Endothelial cell (in vitro differentiated cells): ENCODE results near the gene TIMM10. TPM values are rescaled to one million over a fixed set of nuclear protein-coding genes. Genes with fewer than 3 reads are reported as not detected.

Source experiments
- DNase-seq: peaks from one replicate; pipeline ENCODE4 v3.0.0; 2021; ENCODE audit warnings: low spot score
- H3K27ac Mint-ChIP-seq: one replicate; pipeline ENCODE4 v1.8.0; 2021; ENCODE audit warnings: mixed read lengths, inconsistent platforms; ENCODE audit not compliant: unreplicated experiment
- H3K27me3 Mint-ChIP-seq: one replicate; pipeline ENCODE4 v1.8.0; 2021; ENCODE audit warnings: mild to moderate bottlenecking, moderate library complexity, mixed read lengths, inconsistent platforms; ENCODE audit not compliant: unreplicated experiment
- H3K36me3 Mint-ChIP-seq: one replicate; pipeline ENCODE4 v1.8.0; 2021; ENCODE audit warnings: mild to moderate bottlenecking, low read depth, mixed read lengths, inconsistent platforms; ENCODE audit not compliant: unreplicated experiment
- H3K4me1 Mint-ChIP-seq: one replicate; pipeline ENCODE4 v1.8.0; 2021; ENCODE audit warnings: mild to moderate bottlenecking, mixed read lengths, inconsistent platforms; ENCODE audit not compliant: unreplicated experiment
- H3K4me3 Mint-ChIP-seq: one replicate; pipeline ENCODE4 v1.8.0; 2021; ENCODE audit warnings: mild to moderate bottlenecking, mixed read lengths, inconsistent platforms; ENCODE audit not compliant: unreplicated experiment
- H3K9me3 Mint-ChIP-seq: one replicate; pipeline ENCODE4 v1.8.0; 2021; ENCODE audit warnings: mixed read lengths, inconsistent platforms; ENCODE audit not compliant: unreplicated experiment
- total RNA-seq: library from RNA; stranded (reverse); fragmentation: NEBNext Ultra II Directional; extraction: Animal tissue kit (Norgen Biotek cat#: 25700); gene quantifications from one replicate; pipeline ENCODE4 v1.2.1, GENCODE V29; 2021; ENCODE audit not compliant: unreplicated experiment
- TF ChIP-seq, protein P1 (sequence below): fragments of 200-600 bp; sonication (generic); IDR thresholded peaks from one replicate; pipeline ENCODE4 v1.5.0; 2021; ENCODE audit warnings: antibody characterized with exemption; ENCODE audit not compliant: unreplicated experiment

TIMM10 gene
- total RNA-seq, 1 donor from 2014 or later = 60.2 TPM

DNA sequence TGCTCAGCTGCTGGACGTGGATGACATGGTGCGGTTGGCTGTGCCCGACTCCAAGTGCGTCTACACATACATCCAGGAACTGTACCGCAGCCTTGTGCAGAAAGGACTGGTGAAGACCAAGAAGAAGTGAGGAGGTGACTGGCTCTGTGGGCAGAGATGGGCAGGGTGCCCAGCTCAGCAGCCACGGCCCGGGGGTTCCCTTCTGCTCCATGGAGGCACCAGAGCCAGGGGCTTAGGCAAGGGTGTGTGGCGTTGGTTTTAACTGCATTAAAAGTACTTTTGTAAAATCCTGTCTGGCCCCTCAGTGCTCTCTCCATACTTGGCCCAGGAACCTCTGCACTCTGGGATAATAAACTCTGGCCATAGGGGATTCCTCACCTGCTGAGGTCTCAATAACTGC, 19.4 kb upstream of the TIMM10 start:
- Mint-ChIP-seq H3K4me1 (no peaks in the 10 kb centered on the region), H3K4me3 (no peak overlapping the region), H3K36me3 (peaks cover 32% of the 10 kb centered on the region), H3K9me3 (no peaks in the 10 kb centered on the region), H3K27ac (no peak overlapping the region), H3K27me3 (peaks cover 4% of the 10 kb centered on the region)
- TF ChIP-seq, protein P1, sequence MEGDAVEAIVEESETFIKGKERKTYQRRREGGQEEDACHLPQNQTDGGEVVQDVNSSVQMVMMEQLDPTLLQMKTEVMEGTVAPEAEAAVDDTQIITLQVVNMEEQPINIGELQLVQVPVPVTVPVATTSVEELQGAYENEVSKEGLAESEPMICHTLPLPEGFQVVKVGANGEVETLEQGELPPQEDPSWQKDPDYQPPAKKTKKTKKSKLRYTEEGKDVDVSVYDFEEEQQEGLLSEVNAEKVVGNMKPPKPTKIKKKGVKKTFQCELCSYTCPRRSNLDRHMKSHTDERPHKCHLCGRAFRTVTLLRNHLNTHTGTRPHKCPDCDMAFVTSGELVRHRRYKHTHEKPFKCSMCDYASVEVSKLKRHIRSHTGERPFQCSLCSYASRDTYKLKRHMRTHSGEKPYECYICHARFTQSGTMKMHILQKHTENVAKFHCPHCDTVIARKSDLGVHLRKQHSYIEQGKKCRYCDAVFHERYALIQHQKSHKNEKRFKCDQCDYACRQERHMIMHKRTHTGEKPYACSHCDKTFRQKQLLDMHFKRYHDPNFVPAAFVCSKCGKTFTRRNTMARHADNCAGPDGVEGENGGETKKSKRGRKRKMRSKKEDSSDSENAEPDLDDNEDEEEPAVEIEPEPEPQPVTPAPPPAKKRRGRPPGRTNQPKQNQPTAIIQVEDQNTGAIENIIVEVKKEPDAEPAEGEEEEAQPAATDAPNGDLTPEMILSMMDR = no peak
- no peak for DNase-seq

DNA sequence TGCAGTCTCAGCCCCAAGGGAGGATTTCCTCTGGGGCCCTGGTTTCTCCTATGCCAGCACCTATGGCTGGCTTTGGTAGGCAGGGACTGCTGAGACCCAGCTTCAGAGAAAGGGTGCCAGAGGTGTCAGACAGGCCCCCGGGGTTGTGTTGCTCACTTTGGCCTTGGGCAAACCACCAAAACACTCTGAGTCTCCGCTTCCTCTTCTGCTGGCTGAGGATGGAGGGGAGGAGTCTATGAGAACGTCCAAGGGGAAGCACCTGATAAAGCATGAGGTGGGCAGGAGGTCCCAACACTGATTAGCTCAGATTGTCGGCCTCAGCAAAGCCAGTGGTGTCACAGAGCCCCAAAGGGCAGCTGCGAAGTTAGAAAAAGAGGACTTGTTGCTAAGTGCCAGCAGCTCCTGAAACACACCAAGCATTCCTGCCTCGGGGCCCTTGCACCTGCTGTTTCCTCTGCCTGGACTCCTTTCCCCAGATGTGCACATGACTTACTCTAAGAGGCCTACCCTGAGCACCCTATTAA, 17.4 kb upstream of the TIMM10 start:
- H3K4me1 Mint-ChIP-seq = peaks cover 2% of the 10 kb centered on the region
- H3K36me3 Mint-ChIP-seq = peaks cover 28% of the 10 kb centered on the region
- H3K27ac Mint-ChIP-seq = no peak overlapping the region
- TF ChIP-seq, protein P1 = no peak
- DNase-seq = no peak
- H3K27me3 Mint-ChIP-seq = peaks cover 4% of the 10 kb centered on the region
- no peak overlapping the region for H3K4me3 Mint-ChIP-seq
- no peaks in the 10 kb centered on the region for H3K9me3 Mint-ChIP-seq

DNA sequence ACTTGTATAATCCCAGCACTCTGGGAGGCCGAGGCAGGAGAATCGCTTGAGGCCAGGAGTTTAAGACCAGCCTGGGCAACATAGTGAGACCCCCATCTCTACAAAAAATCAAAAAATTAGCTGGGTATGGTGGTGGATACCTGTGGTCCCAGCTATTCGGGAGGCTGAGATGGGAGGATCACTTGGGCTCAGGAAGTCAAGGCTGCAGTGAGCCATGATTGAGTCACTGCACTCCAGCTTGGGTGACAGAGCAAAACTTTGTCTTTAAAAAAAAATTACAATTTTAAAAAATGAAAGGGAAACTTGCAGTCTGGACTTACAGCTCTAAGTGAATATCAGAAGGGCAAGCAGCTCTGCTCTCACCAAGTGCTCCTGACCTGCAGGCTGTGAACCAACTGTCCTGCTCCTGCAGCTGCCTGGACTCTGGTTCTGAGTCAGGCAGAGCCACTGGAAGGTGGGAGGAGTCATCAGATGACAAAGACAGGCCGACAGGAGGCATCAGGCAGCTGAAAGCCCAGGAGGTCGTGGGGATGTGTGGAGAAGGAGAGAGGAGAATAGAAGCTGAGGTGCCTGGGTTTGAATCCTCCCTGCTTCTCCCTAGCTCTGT, 16.4 kb upstream of the TIMM10 start:
- H3K36me3 Mint-ChIP-seq = peaks cover 26% of the 10 kb centered on the region
- no peak overlapping the region for H3K4me3 Mint-ChIP-seq
- H3K9me3 Mint-ChIP-seq = no peaks in the 10 kb centered on the region
- H3K27me3 Mint-ChIP-seq = peaks cover 4% of the 10 kb centered on the region
- DNase-seq = no peak
- H3K4me1 Mint-ChIP-seq = peaks cover 9% of the 10 kb centered on the region
- no peak overlapping the region for H3K27ac Mint-ChIP-seq
- TF ChIP-seq, protein P1 = no peak

DNA sequence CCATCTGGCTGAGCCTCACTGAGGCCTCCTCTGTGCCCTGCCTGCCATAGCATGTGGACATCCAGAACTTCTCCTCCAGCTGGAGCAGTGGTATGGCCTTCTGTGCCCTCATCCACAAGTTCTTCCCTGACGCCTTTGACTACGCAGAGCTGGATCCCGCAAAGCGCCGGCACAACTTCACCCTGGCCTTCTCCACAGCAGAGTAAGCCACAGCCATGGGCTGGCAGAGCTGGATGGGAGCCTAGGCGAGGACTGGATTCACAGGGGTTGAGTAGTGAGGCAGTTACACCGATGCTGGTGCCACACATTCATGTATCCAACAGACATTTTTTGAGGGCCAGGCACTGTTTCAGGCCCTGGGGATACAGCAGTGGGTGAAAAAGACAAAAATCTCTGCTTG, 15.9 kb upstream of the TIMM10 start:
- H3K4me3 Mint-ChIP-seq = no peak overlapping the region
- no peaks in the 10 kb centered on the region for H3K9me3 Mint-ChIP-seq
- peaks cover 3% of the 10 kb centered on the region for H3K27me3 Mint-ChIP-seq
- peaks cover 9% of the 10 kb centered on the region for H3K4me1 Mint-ChIP-seq
- TF ChIP-seq, protein P1 = no peak
- no peak for DNase-seq
- peaks cover 24% of the 10 kb centered on the region for H3K36me3 Mint-ChIP-seq
- no peak overlapping the region for H3K27ac Mint-ChIP-seq

DNA sequence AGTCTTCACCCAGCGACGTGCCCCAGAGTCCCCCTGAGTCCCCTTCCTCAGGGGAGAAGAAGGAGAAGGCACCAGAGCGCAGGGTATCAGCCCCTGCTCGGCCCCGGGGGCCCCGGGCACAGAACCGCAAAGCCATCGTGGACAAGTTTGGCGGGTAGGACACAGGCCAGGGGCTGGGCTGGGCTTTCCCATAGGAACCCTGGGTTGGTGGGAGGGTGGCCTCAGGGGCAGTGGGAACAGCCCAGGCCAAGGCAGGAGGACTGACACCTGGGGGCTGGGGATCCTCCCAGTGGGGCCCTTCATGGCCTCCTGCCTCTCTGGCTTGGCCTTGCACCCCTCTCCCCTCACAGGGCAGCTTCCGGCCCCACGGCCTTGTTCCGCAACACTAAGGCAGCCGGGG, 15.3 kb upstream of the TIMM10 start:
- H3K9me3 Mint-ChIP-seq = no peaks in the 10 kb centered on the region
- peaks cover 24% of the 10 kb centered on the region for H3K36me3 Mint-ChIP-seq
- peaks cover 12% of the 10 kb centered on the region for H3K4me1 Mint-ChIP-seq
- DNase-seq = no peak
- H3K27me3 Mint-ChIP-seq = peaks cover 3% of the 10 kb centered on the region
- H3K4me3 Mint-ChIP-seq = no peak overlapping the region
- TF ChIP-seq, protein P1 = no peak
- no peak overlapping the region for H3K27ac Mint-ChIP-seq
